ENCODE data around the gene GTPBP2. TPM values are rescaled to one million over a fixed set of nuclear protein-coding genes. Genes with fewer than 3 reads are reported as not detected.

GTPBP2 gene
- total and polyA plus RNA-seq, 2 of the 8 experiments (the other 6 are each of a cell fraction or from before 2014, with no cell fraction given), result 58.3 to 86.1 TPM

- CTCF ChIA-PET (ENCODE audit: partially characterized antibody), result interaction anchor here (1.0 to 4.0 kb wide), 3 partner anchors 9 to 456 kb away, joined by 3 to 23 read pairs (median 3); no protein-coding TSS in a partner anchor
- H3K27ac ChIP-seq (ENCODE audit: low read depth, low read length), result no peak overlapping the region
- no peaks in the 10 kb centered on the region for H3K9me3 ChIP-seq (ENCODE audit: insufficient read depth in 2 of 2, low read depth in 1 of 2, low read length in 1 of 2)
- H3K36me3 ChIP-seq (ENCODE audit: control insufficient read depth in 2 of 4, insufficient read depth in 4 of 4, low read length in 3 of 4), result peaks cover 36 to 71% (median 57%) of the 10 kb centered on the region in 4 experiments
- no peak overlapping the region for H2AFZ ChIP-seq (ENCODE audit: low read length)
- no peak overlapping the region for H3K4me3 ChIP-seq (ENCODE audit: extremely low read depth in 1 of 4, insufficient read depth in 2 of 4, low read depth in 3 of 4, low read length in 4 of 4)
- no peak overlapping the region for H3K4me2 ChIP-seq (ENCODE audit: insufficient read depth in 1 of 2, low read depth in 2 of 2, low read length in 2 of 2)
- no peak overlapping the region for H3K14ac ChIP-seq (ENCODE audit: insufficient read length)
- H2BK5ac ChIP-seq (ENCODE audit: low read depth, low read length), result no peak overlapping the region
- H3K4me1 ChIP-seq (replicated peaks in 1 of 4; ENCODE audit: control insufficient read depth in 3 of 4, insufficient read depth in 4 of 4, low read length in 3 of 4), result no peaks in the 10 kb centered on the region
- no peak overlapping the region for H3K18ac ChIP-seq (ENCODE audit: extremely low read depth, low read length)
- H3K79me2 ChIP-seq (ENCODE audit: control insufficient read depth in 1 of 2, insufficient read depth in 2 of 2, low read length in 2 of 2), result peaks cover 0 to 8% of the 10 kb centered on the region in 2 experiments; a peak in 1 of 4 replicates
- H2BK20ac ChIP-seq (ENCODE audit: low read length), result no peak overlapping the region
- H2BK120ac ChIP-seq (replicated peaks; ENCODE audit: low read depth, low read length), result no peak overlapping the region
- H2BK12ac ChIP-seq (ENCODE audit: low read depth, low read length), result no peak overlapping the region
- no peak overlapping the region for H4K5ac ChIP-seq (ENCODE audit: insufficient read length, low read depth, low read length)
- POLR2A ChIA-PET (ENCODE audit: partially characterized antibody), result interaction anchor here (1.1 kb wide), 1 partner anchor 46 kb away, joined by 3 read pairs; no protein-coding TSS in a partner anchor
- H3K9ac ChIP-seq (replicated peaks in 1 of 4; ENCODE audit: extremely low read depth in 1 of 4, low read depth in 3 of 4, low read length in 3 of 4), result no peak overlapping the region
- TF ChIP-seq SIX5 (IDR thresholded peaks at IDR 0.05; ENCODE audit: low read depth, low read length), result no peak
- no peak for TF ChIP-seq TBP (IDR thresholded peaks at IDR 0.05; ENCODE audit: low read depth, low read length)
- TF ChIP-seq BRCA1 (IDR thresholded peaks at IDR 0.05; ENCODE audit: low read depth, low read length), result no peak
- TF ChIP-seq JUND (IDR thresholded peaks at IDR 0.05; ENCODE audit: low read length), result no peak
- TF ChIP-seq EZH2 (IDR thresholded peaks at IDR 0.05; ENCODE audit: low read depth, low read length, severe bottlenecking), result no peak
- no peak for TF ChIP-seq BCL11A (IDR thresholded peaks at IDR 0.05; ENCODE audit: low read depth in 2 of 2, low read length in 2 of 2)
- no peak overlapping the region for H2BK15ac ChIP-seq (ENCODE audit: low read length)
- no peak overlapping the region for H4K8ac ChIP-seq (ENCODE audit: extremely low read depth, insufficient read depth, low read length)
- H4K91ac ChIP-seq (replicated peaks; ENCODE audit: insufficient read length, low read length), result no peak overlapping the region
- FAIRE-seq (no peak), DNase-seq (ENCODE audit: low read depth in 1 of 2, low spot score in 2 of 2) (no peak)
- no peaks in the 10 kb centered on the region for H3K23me2 ChIP-seq (ENCODE audit: low read depth, low read length)
- H3K27me3 ChIP-seq (replicated peaks in 1 of 4; ENCODE audit: control insufficient read depth in 3 of 4, extremely low read depth in 1 of 4, insufficient read depth in 3 of 4, low read length in 3 of 4), result no peaks in the 10 kb centered on the region
- no peak overlapping the region for H2AK5ac ChIP-seq (ENCODE audit: low read depth, low read length)
- H4K20me1 ChIP-seq (replicated peaks in 1 of 2; ENCODE audit: control insufficient read depth in 1 of 2, insufficient read depth in 2 of 2, low read length in 2 of 2), result peaks cover 8 to 11% of the 10 kb centered on the region in 2 experiments
- H3K23ac ChIP-seq (ENCODE audit: insufficient read length), result no peak overlapping the region
- no peak overlapping the region for H3K4ac ChIP-seq (replicated peaks; ENCODE audit: insufficient read length, low read depth, low read length)
- 96% methylated on average over 10 of the region's 10 CpGs; no CpG with 5 or more reads in 1 of the 2 experiments for WGBS, 2 experiments (ENCODE audit: extremely low coverage in 1 of 2, insufficient coverage in 1 of 2, insufficient read length in 1 of 2, insufficient replicate concordance in 2 of 2, low coverage in 1 of 2, low lambda C conversion rate in 2 of 2, missing lambda C conversion rate in 1 of 2)
- peaks cover 8% of the 10 kb centered on the region for H3K79me1 ChIP-seq (ENCODE audit: low read depth, low read length)
- H3K56ac ChIP-seq (replicated peaks; ENCODE audit: insufficient read length, low read depth, low read length), result no peak overlapping the region
Observed at GRCh38 chr6:43622541-43622940, 6.5 kb downstream of the GTPBP2 start.
